ENCODE data around the gene ARL3.

Gene ARL3

GRCh38 chr10:102741726-102742237 lies 27.6 kb upstream of the ARL3 start:
- no peak overlapping the region for H3K4ac ChIP-seq (ENCODE audit: low read depth, low read length)
- no peak overlapping the region for H2AK5ac ChIP-seq (ENCODE audit: low read length)
- H3K9ac ChIP-seq (ENCODE audit: low read length), result no peak overlapping the region
- no peak overlapping the region for H2BK12ac ChIP-seq (ENCODE audit: low read length)
- H2BK120ac ChIP-seq (ENCODE audit: insufficient read depth, low read length, poor library complexity), result no peak overlapping the region
- no peak overlapping the region for H3K14ac ChIP-seq (ENCODE audit: low read length)
- no peak overlapping the region for H3K23ac ChIP-seq (ENCODE audit: low read length)
- DNase-seq, result no peak
- H3K27ac ChIP-seq (ENCODE audit: low read depth, low read length), result no peak overlapping the region
- peaks cover 2% of the 10 kb centered on the region for H3K9me3 ChIP-seq (ENCODE audit: insufficient read depth, low read depth, low read length)
- no peak overlapping the region for H4K12ac ChIP-seq (ENCODE audit: low read depth, low read length)
- no peak overlapping the region for H4K91ac ChIP-seq (ENCODE audit: low read depth, low read length)
- peaks cover 2 to 5% of the 10 kb centered on the region in 2 experiments for H3K36me3 ChIP-seq (ENCODE audit: control insufficient read depth in 1 of 2, insufficient read depth in 2 of 2, low read length in 2 of 2)
- no peaks in the 10 kb centered on the region for H3K27me3 ChIP-seq (ENCODE audit: insufficient read depth, low read length)
- no peak overlapping the region for H2BK5ac ChIP-seq (ENCODE audit: low read depth, low read length, poor library complexity)
- H3K18ac ChIP-seq (ENCODE audit: low read length), result no peak overlapping the region
- H3K4me1 ChIP-seq (ENCODE audit: control insufficient read depth in 1 of 2, insufficient read depth in 2 of 2, low read length in 2 of 2), result peaks cover 5% of the 10 kb centered on the region in 2 experiments
- H3K79me2 ChIP-seq (ENCODE audit: control insufficient read depth, insufficient read depth, low read length, poor library complexity), result peaks cover 9% of the 10 kb centered on the region
- H2AFZ ChIP-seq (ENCODE audit: insufficient read depth, low read length, poor library complexity), result no peak overlapping the region
- H3K4me3 ChIP-seq (ENCODE audit: low read depth, low read length), result no peak overlapping the region
- no peak overlapping the region for H4K8ac ChIP-seq (ENCODE audit: low read depth, low read length)
- no peak overlapping the region for H3K4me2 ChIP-seq (ENCODE audit: low read length)
- no CpG with 5 or more reads among the region's 2 CpGs for WGBS (ENCODE audit: extremely low coverage, insufficient coverage, insufficient read length)
- peaks cover 7% of the 10 kb centered on the region for H3K79me1 ChIP-seq (ENCODE audit: low read length)

GRCh38 chr10:102740229-102740628 lies 26.0 kb upstream of the ARL3 start:
- Histone ChIP-seq H3K27ac (ENCODE audit: low read depth, low read length) (no peak overlapping the region), H3K27me3 (ENCODE audit: insufficient read depth, low read length) (no peaks in the 10 kb centered on the region), H4K12ac (ENCODE audit: low read depth, low read length) (no peak overlapping the region), H3K18ac (ENCODE audit: low read length) (no peak overlapping the region), H2BK120ac (ENCODE audit: insufficient read depth, low read length, poor library complexity) (no peak overlapping the region), H2BK12ac (ENCODE audit: low read length) (no peak overlapping the region), H3K14ac (ENCODE audit: low read length) (no peak overlapping the region), H3K79me1 (ENCODE audit: low read length) (peaks cover 7% of the 10 kb centered on the region), H3K4ac (ENCODE audit: low read depth, low read length) (no peak overlapping the region), H2BK5ac (ENCODE audit: low read depth, low read length, poor library complexity) (no peak overlapping the region), H3K9me3 (ENCODE audit: insufficient read depth, low read depth, low read length) (peaks cover 2% of the 10 kb centered on the region), H3K4me2 (ENCODE audit: low read length) (no peak overlapping the region), H4K8ac (ENCODE audit: low read depth, low read length) (no peak overlapping the region), H3K4me3 (ENCODE audit: low read depth, low read length) (no peak overlapping the region), H3K9ac (ENCODE audit: low read length) (no peak overlapping the region), H3K4me1 (ENCODE audit: control insufficient read depth in 1 of 2, insufficient read depth in 2 of 2, low read length in 2 of 2) (peaks cover 5% of the 10 kb centered on the region in 2 experiments), H3K36me3 (ENCODE audit: control insufficient read depth in 1 of 2, insufficient read depth in 2 of 2, low read length in 2 of 2) (peaks cover 2 to 5% of the 10 kb centered on the region in 2 experiments), H2AFZ (ENCODE audit: insufficient read depth, low read length, poor library complexity) (no peak overlapping the region), H2AK5ac (ENCODE audit: low read length) (no peak overlapping the region), H4K91ac (ENCODE audit: low read depth, low read length) (no peak overlapping the region), H3K79me2 (ENCODE audit: control insufficient read depth, insufficient read depth, low read length, poor library complexity) (peaks cover 9% of the 10 kb centered on the region), H3K23ac (ENCODE audit: low read length) (no peak overlapping the region)
- WGBS (ENCODE audit: extremely low coverage, insufficient coverage, insufficient read length), result no CpG with 5 or more reads among the region's 2 CpGs
- no peak for DNase-seq

GRCh38 chr10:102738692-102739121 lies 24.5 kb upstream of the ARL3 start:
- H3K27ac ChIP-seq (ENCODE audit: low read depth, low read length), result no peak overlapping the region
- no peaks in the 10 kb centered on the region for H3K9me3 ChIP-seq (ENCODE audit: insufficient read depth, low read depth, low read length)
- no peak overlapping the region for H2BK120ac ChIP-seq (ENCODE audit: insufficient read depth, low read length, poor library complexity)
- no peak overlapping the region for H2BK12ac ChIP-seq (ENCODE audit: low read length)
- H3K79me1 ChIP-seq (ENCODE audit: low read length), result peaks cover 2% of the 10 kb centered on the region
- H3K9ac ChIP-seq (ENCODE audit: low read length), result no peak overlapping the region
- no peaks in the 10 kb centered on the region for H3K27me3 ChIP-seq (ENCODE audit: insufficient read depth, low read length)
- H3K79me2 ChIP-seq (ENCODE audit: control insufficient read depth, insufficient read depth, low read length, poor library complexity), result no peaks in the 10 kb centered on the region
- no peak overlapping the region for H3K18ac ChIP-seq (ENCODE audit: low read length)
- peaks cover 2 to 10% of the 10 kb centered on the region in 2 experiments for H3K36me3 ChIP-seq (ENCODE audit: control insufficient read depth in 1 of 2, insufficient read depth in 2 of 2, low read length in 2 of 2)
- H4K8ac ChIP-seq (ENCODE audit: low read depth, low read length), result no peak overlapping the region
- no peak for DNase-seq
- no peak overlapping the region for H2BK5ac ChIP-seq (ENCODE audit: low read depth, low read length, poor library complexity)
- H3K4me3 ChIP-seq (ENCODE audit: low read depth, low read length), result no peak overlapping the region
- no peak overlapping the region for H3K14ac ChIP-seq (ENCODE audit: low read length)
- no peak overlapping the region for H2AFZ ChIP-seq (ENCODE audit: insufficient read depth, low read length, poor library complexity)
- no peak overlapping the region for H4K12ac ChIP-seq (ENCODE audit: low read depth, low read length)
- no peak overlapping the region for H3K4ac ChIP-seq (ENCODE audit: low read depth, low read length)
- H3K4me1 ChIP-seq (ENCODE audit: control insufficient read depth in 1 of 2, insufficient read depth in 2 of 2, low read length in 2 of 2), result peaks cover 0 to 2% of the 10 kb centered on the region in 2 experiments
- H3K23ac ChIP-seq (ENCODE audit: low read length), result no peak overlapping the region
- no peak overlapping the region for H3K4me2 ChIP-seq (ENCODE audit: low read length)
- H2AK5ac ChIP-seq (ENCODE audit: low read length), result no peak overlapping the region
- H4K91ac ChIP-seq (ENCODE audit: low read depth, low read length), result no peak overlapping the region

GRCh38 chr10:102735065-102735562 lies 20.9 kb upstream of the ARL3 start:
- Histone ChIP-seq H4K12ac (ENCODE audit: low read depth, low read length) (no peak overlapping the region), H3K4ac (ENCODE audit: low read depth, low read length) (no peak overlapping the region), H2BK120ac (ENCODE audit: insufficient read depth, low read length, poor library complexity) (no peak overlapping the region), H3K14ac (ENCODE audit: low read length) (no peak overlapping the region), H3K23ac (ENCODE audit: low read length) (no peak overlapping the region), H2AFZ (ENCODE audit: insufficient read depth, low read length, poor library complexity) (no peak overlapping the region), H3K4me1 (ENCODE audit: control insufficient read depth in 1 of 2, insufficient read depth in 2 of 2, low read length in 2 of 2) (no peaks in the 10 kb centered on the region), H3K18ac (ENCODE audit: low read length) (no peak overlapping the region), H3K27me3 (ENCODE audit: insufficient read depth, low read length) (no peaks in the 10 kb centered on the region), H3K9me3 (ENCODE audit: insufficient read depth, low read depth, low read length) (no peaks in the 10 kb centered on the region), H4K91ac (ENCODE audit: low read depth, low read length) (no peak overlapping the region), H3K4me2 (ENCODE audit: low read length) (no peak overlapping the region), H3K4me3 (ENCODE audit: low read depth, low read length) (no peak overlapping the region), H3K79me1 (ENCODE audit: low read length) (no peaks in the 10 kb centered on the region), H3K9ac (ENCODE audit: low read length) (no peak overlapping the region), H2BK5ac (ENCODE audit: low read depth, low read length, poor library complexity) (no peak overlapping the region), H3K36me3 (ENCODE audit: control insufficient read depth in 1 of 2, insufficient read depth in 2 of 2, low read length in 2 of 2) (peaks cover 15 to 29% of the 10 kb centered on the region in 2 experiments), H4K8ac (ENCODE audit: low read depth, low read length) (no peak overlapping the region), H2AK5ac (ENCODE audit: low read length) (no peak overlapping the region), H3K27ac (ENCODE audit: low read depth, low read length) (no peak overlapping the region), H2BK12ac (ENCODE audit: low read length) (no peak overlapping the region), H3K79me2 (ENCODE audit: control insufficient read depth, insufficient read depth, low read length, poor library complexity) (no peaks in the 10 kb centered on the region)
- WGBS (ENCODE audit: extremely low coverage, insufficient coverage, insufficient read length), result no CpG with 5 or more reads among the region's 9 CpGs
- DNase-seq, result no peak

Data from trophoblast cell (in vitro differentiated cells and primary cell).